GM19043 (cell line): Measurements from ENCODE around the gene ACTR1B.
"Not testable (repeated sequence)": the region's sequence is repeated elsewhere in the genome, so short reads cannot be mapped to it uniquely, and the experiment has no call there.

Experiments
- ATAC-seq: cut with Tn5 transposase; IDR thresholded peaks from one replicate; pipeline ENCODE4 v1.9.1; 2021; ENCODE audit warnings: low read depth; ENCODE audit not compliant: unreplicated experiment

The ACTR1B gene

DNA sequence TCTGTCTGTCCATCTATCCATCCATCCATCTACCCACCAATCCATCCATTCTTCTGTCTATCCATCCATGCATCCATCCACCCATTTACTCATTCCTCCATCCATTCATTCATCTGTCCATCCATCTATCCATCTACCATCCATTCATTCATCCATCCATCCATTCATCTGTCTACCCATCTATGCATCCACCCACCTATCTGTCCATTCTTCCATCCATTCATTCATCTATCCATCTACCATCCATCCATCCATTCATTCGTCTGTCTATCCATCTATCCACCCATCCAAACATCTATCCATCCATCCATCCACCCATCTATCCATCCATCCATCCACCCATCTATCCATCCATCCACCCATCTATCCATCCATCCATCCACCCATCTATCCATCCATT, 43.4 kb downstream of the ACTR1B start:
- ATAC-seq = not testable (repeated sequence)

DNA sequence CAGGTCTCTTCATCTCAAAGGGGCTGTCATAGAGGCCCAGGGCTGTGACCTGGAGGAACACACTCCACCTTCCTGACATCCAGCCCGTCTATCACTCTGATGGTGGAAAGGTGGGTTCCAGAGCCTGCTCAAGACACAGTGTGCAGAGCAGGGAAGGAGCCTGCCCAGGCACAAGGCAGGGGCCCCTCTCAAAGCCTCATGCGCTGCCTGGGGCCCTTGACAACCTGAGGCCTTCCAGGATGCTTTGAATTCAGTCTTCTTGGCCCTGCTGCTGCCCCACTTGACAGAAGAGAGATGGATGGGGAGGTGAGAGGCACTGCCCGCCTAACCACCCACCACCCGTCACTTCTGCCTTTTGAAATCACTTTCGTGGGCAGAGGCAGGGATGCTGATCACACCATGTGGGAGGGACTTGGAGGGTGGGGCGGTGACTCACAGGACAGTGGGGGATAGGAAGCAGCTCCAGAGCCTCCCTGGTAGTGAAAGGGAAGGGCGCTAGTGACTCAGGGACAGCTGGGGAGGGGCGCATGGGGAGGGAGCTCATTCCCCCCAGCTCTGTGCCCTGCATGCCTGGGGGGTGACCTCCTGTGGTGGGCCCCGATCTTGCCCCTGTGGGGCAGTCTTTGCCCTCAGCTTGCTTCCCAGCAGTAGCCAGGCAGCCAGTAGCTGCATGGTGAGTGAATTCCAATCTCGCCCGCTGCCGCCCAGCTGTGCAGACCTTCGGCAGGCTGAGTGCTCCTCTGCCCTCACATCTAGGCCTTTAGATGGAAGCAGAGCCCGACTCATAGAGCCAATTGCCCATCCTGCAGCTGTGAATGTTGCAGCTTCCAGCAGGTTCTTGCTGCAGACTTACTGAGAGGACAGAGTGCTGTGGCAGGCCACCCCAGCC, 44.7 kb downstream of the ACTR1B start:
- not testable (repeated sequence) for ATAC-seq

DNA sequence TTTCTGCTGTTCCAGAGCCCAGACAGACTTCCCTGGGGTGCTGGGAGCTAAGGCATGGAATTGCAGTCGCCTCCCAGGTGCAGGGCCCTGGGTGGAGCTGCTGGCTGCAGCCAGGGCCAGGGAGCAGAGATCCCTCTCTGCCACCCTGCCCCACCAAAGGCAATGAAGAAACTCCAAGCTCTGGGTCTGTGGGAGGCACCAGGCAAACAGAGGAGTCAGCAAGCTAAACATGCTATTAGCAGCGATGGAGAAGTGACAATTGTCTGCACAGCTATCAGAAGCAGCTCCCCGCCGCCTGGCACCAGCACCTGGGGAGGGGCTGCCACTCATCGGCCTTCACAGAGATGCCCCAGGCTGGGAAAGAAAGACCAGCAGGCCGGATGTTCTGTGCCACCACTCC, 45.9 kb downstream of the ACTR1B start:
- ATAC-seq = no peak

DNA sequence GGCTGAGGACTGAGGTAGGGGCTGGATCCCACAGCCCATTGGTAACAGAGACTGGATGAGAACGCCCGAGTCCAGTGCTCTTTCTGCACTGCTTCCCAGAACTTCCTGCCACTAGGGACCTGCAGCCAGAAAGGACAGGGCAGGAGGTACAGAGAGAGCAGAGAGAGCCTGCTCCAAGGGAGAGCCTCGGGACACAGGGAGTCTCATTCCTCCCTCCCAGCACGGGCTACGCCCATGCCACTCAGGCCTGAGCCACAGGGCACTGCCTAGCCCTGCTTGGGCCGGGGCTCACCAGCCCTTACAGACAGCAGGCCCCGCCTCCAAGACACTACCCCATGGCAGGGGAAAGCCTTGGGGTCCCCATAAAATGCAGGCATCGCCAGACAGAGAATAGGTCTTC, 48.1 kb downstream of the ACTR1B start:
- not testable (repeated sequence) for ATAC-seq

DNA sequence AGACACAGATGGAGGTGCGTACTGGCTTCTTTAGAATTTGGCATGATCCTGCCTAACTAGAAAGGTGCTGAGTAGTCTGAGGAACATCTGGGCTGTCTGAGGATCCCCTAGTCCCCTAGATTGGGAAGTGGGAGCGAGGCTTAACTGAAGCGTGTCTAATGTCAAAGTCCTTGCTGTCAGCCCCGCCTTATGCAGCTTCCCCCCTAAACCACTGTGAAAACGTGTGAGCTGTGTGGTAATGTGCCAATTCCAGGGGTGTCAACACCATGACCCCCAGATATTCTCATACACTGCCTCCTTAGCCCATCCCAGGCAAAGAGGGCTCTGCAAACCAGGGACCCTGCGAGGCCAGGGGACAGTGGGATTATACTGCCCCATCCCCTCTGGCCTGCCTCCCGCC, 51.9 kb downstream of the ACTR1B start:
- ATAC-seq = not testable (repeated sequence)

DNA sequence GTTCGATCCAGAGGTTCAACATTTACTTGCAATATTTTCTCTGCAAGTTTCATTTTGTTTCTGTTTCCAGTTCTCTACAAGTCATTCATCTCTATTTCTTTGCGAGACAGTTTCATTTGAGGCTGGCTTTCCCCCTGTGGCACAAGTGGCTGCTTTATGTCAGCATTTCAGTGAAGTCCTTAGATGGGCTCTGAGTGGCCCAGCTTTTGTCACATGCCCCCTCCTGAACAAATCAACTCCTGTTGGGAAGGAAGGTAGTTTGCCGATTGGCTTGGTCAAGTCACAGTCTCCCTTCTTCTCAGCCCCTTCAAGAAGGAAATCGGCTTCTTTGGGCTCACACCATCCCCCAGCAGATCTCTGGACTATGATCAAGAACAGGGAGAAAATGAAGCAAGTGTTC, 55.1 kb downstream of the ACTR1B start:
- ATAC-seq = not testable (repeated sequence)
